Body of pancreas (tissue), 4 donors: ENCODE data around the gene VWA5B1. TPM values are rescaled to one million over a fixed set of nuclear protein-coding genes. Genes with fewer than 3 reads are reported as not detected.

Experiments
- ATAC-seq: fragments of 150-250 bp; one replicate; pipeline ENCODE4 v1.9.1; 2016
- DNase-seq, 4 donors: peaks; one replicate each; pipeline ENCODE4 v3.0.0-alpha.2; 2019
- H3K27ac ChIP-seq, 4 donors: fragments of 200-600 bp; sonication (generic); 1 replicate in 3 of 4; 2 replicates in 1 of 4; pipeline versions ENCODE4 v1.5.1 to v1.6.1; 2016 to 2019; ENCODE audit warnings: mild to moderate bottlenecking in 1 of 4, mixed read lengths in 1 of 4, moderate library complexity in 1 of 4
- H3K27me3 ChIP-seq, 2 donors: fragments of 200-600 bp; sonication (generic); one replicate each; pipeline ENCODE4 v1.6.0; 2016; ENCODE audit warnings: mild to moderate bottlenecking in 1 of 2
- H3K36me3 ChIP-seq, 2 donors: fragments of 200-600 bp; sonication (generic); replicated peaks in 1 of 2; 2 replicates each; pipeline ENCODE4 v1.5.1; 2016; ENCODE audit warnings: low read depth in 2 of 2; ENCODE audit not compliant: insufficient read depth in 1 of 2
- H3K4me1 ChIP-seq: fragments of 200-600 bp; sonication (generic); one replicate; pipeline ENCODE4 v1.6.0; 2016
- H3K4me3 ChIP-seq, 2 donors: fragments of 200-600 bp; sonication (generic); 1 replicate in 1 of 2; 2 replicates in 1 of 2; pipeline ENCODE4 v1.5.1; 2016 to 2019
- H3K9me3 ChIP-seq, 3 donors: fragments of 200-600 bp; sonication (generic); 1 replicate in 2 of 3; 2 replicates in 1 of 3; pipeline ENCODE4 v1.5.1; 2016
- POLR2A ChIP-seq, 3 donors: fragments of 450-650 bp; IDR thresholded peaks; one replicate each; pipeline ENCODE4 v1.6.1; 2016; ENCODE audit warnings: antibody characterized with exemption in 3 of 3, mild to moderate bottlenecking in 2 of 3
- WGBS, 2 donors: methylation state at CpG; one replicate each; pipeline ENCODE4 v1.1.5; 2017; 5-methylcytosine and 5-hydroxymethylcytosine counted together
- intact Hi-C: fragments of 100-400 bp; cut with DNase I; formaldehyde crosslinking; loops from one replicate; pipeline ENCODE4 v1.15.1; 2023
- total RNA-seq, 2 donors: library from RNA; depleted of rRNA; stranded (reverse); fragments of >200 nt; gene quantifications; one replicate each; pipeline ENCODE4 v1.1.0, GENCODE V29; 2016
- TF ChIP-seq, protein P1 (sequence below), 7 experiments: fragments of 450-650 bp in 4 of 7; fragments of 200-600 bp in 3 of 7; sonication (generic) in 3 of 7; IDR thresholded peaks; one replicate each; pipeline ENCODE4 v1.5.1; 2016 to 2019; ENCODE audit warnings: antibody characterized with exemption in 7 of 7

The VWA5B1 gene
- total RNA-seq, 2 donors from 2014 or later = not detected

DNA sequence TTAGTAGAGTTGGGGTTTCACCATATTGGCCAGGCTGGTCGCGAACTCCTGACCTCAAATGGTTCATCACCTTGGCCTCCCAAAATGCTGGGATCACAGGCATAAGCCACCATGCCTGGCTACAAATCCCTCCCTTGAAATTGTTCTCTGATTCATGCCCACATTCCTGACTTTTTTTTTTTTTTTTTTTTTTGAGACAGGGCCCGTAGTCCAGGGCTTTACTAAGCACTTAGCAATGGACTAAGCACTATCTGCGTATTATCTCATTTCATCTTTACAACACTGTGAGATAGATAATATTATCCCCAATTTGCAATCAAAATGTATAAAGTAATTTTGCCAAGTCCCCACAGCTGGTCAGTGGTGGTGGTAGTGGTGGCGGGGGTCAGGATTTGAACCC lies 58.9 kb downstream of the VWA5B1 start:
- Histone ChIP-seq H3K9me3 (peaks cover 0 to 5% (median 0%) of the 10 kb centered on the region in 3 donors), H3K4me1 (no peaks in the 10 kb centered on the region), H3K4me3 (no peak overlapping the region), H3K27ac (no peak overlapping the region), H3K36me3 (no peaks in the 10 kb centered on the region), H3K27me3 (no peaks in the 10 kb centered on the region)
- 91 to 97% methylated on average over 5 of the region's 5 CpGs for WGBS, 2 donors
- no peak for DNase-seq
- TF ChIP-seq, protein P1, sequence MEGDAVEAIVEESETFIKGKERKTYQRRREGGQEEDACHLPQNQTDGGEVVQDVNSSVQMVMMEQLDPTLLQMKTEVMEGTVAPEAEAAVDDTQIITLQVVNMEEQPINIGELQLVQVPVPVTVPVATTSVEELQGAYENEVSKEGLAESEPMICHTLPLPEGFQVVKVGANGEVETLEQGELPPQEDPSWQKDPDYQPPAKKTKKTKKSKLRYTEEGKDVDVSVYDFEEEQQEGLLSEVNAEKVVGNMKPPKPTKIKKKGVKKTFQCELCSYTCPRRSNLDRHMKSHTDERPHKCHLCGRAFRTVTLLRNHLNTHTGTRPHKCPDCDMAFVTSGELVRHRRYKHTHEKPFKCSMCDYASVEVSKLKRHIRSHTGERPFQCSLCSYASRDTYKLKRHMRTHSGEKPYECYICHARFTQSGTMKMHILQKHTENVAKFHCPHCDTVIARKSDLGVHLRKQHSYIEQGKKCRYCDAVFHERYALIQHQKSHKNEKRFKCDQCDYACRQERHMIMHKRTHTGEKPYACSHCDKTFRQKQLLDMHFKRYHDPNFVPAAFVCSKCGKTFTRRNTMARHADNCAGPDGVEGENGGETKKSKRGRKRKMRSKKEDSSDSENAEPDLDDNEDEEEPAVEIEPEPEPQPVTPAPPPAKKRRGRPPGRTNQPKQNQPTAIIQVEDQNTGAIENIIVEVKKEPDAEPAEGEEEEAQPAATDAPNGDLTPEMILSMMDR (IDR thresholded peaks at IDR 0.05) = no peak
- TF ChIP-seq POLR2A (IDR thresholded peaks at IDR 0.05) = no peak
- no peak for ATAC-seq
- intact Hi-C loops = no loop called here

DNA sequence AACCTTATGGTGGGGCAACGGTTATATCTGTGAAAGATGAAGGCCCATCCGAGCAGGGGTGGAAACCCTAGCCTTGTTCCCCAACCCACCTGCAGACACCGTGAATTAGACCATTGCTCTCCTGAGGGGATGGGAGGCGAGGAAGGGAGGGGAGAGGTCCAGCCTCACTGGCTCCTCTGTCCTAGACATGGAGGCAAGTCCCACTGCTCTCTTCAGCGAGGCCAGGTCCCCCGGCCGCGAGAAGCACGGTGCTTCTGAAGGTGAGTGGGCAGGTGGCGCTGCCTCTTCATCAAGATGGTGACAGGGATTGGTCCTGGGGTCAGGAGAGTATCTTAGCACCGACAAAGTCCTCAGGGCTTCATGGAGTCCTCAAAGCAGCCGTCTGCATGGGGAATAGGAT lies 59.3 kb downstream of the VWA5B1 start:
- TF ChIP-seq, protein P1 (IDR thresholded peaks at IDR 0.05) = no peak
- TF ChIP-seq POLR2A (IDR thresholded peaks at IDR 0.05) = no peak
- H3K9me3 ChIP-seq = peaks cover 0 to 5% (median 0%) of the 10 kb centered on the region in 3 donors
- ATAC-seq (no peak), DNase-seq (no peak)
- WGBS, 2 donors = 78 to 81% methylated on average over 12 of the region's 12 CpGs
- no peaks in the 10 kb centered on the region for H3K36me3 ChIP-seq
- no peak overlapping the region for H3K27ac ChIP-seq
- no peaks in the 10 kb centered on the region for H3K27me3 ChIP-seq
- intact Hi-C loops = no loop called here
- H3K4me3 ChIP-seq = no peak overlapping the region
- H3K4me1 ChIP-seq = no peaks in the 10 kb centered on the region

DNA sequence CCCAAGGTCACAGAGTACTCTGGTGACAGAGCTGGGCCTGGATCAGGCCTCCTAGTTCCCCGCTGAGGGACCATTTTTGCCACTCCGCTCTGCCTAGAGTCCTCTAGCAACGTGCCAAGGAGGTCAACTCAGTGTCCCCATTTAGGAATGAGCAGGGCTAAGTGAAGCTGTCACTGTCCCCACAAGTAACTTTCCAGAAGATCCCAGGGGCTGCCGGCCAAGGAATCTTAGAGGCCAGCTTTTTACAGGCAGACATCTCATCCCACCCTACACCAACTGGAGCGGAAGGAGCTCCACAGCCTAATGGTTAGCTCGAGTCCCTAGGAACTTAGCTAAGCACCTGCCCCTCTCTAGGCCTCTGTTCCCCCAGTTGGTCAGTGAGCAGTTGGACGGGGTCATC lies 59.7 kb downstream of the VWA5B1 start:
- Histone ChIP-seq H3K27me3 (no peaks in the 10 kb centered on the region), H3K4me1 (no peaks in the 10 kb centered on the region), H3K27ac (no peak overlapping the region), H3K36me3 (no peaks in the 10 kb centered on the region), H3K9me3 (peaks cover 0 to 5% (median 0%) of the 10 kb centered on the region in 3 donors), H3K4me3 (no peak overlapping the region)
- no peak for DNase-seq
- WGBS, 2 donors = 76 to 89% methylated on average over 4 to 7 of the region's 7 CpGs
- ATAC-seq = no peak
- intact Hi-C loops = no loop called here
- TF ChIP-seq POLR2A (IDR thresholded peaks at IDR 0.05) = no peak
- TF ChIP-seq, protein P1 (IDR thresholded peaks at IDR 0.05) = no peak

DNA sequence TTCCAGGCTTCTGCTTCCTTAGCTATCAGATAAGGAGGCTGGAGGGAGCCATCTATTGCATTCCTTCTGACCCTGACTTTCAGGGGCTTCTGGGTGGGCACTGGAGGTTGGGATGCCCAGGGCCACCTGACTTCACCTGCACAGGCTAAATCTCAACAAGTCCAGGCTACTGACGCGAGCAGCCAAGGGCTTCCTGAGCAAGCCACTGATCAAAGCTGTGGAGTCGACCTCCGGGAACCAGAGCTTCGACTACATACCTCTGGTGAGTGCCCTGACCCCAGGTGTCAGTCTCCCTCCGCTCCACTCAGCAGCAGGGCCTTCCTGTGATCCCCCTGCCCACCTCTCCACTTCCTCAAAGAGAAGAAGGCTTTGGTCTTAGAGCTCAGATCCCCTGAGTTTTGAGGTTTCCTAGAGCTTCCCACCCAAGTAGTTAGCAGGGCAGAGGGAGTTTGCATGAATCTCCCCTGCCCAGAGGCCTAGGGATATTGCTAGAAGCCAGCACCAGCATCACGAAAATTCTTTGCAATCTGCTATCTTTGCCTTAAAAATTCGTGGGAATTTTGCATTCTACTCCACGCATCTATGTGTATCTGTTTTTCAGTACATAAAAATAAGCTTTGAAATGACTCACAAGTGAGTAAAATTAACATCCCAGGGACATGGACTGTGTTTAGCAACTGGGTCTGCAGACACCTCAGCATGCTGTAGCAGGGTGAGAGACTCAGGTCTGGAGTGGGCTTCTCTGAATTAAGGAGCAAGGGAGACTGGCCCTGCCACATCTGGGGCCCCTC lies 61.4 kb downstream of the VWA5B1 start:
- Histone ChIP-seq H3K36me3 (no peaks in the 10 kb centered on the region), H3K4me3 (no peak overlapping the region), H3K27me3 (no peaks in the 10 kb centered on the region), H3K4me1 (peaks cover 14% of the 10 kb centered on the region), H3K9me3 (no peaks in the 10 kb centered on the region), H3K27ac (no peak overlapping the region)
- DNase-seq = no peak
- 70 to 77% methylated on average over 8 to 9 of the region's 9 CpGs for WGBS, 2 donors
- ATAC-seq = no peak
- intact Hi-C loops = no loop called here
- TF ChIP-seq, protein P1 (IDR thresholded peaks at IDR 0.05) = no peak
- TF ChIP-seq POLR2A (IDR thresholded peaks at IDR 0.05) = no peak

DNA sequence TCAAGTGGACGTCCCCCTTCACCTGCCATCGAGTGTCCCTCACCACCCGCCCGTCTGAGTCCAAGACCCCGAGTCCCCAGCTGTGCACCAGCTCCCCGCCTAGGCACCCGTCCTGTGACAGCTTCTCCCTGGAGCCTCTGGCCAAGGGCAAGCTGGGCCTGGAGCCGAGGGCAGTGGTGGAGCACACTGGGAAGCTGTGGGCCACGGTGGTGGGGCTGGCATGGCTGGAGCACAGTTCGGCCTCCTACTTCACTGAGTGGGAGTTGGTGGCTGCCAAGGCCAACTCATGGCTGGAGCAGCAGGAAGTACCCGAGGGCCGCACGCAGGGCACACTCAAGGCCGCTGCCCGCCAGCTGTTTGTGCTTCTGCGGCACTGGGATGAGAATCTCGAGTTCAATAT lies 63.2 kb downstream of the VWA5B1 start:
- no peak for ATAC-seq
- no peak for TF ChIP-seq POLR2A (IDR thresholded peaks at IDR 0.05)
- TF ChIP-seq, protein P1 (IDR thresholded peaks at IDR 0.05) = no peak
- Histone ChIP-seq H3K4me1 (peaks cover 31% of the 10 kb centered on the region), H3K9me3 (no peaks in the 10 kb centered on the region), H3K4me3 (no peak overlapping the region), H3K36me3 (no peaks in the 10 kb centered on the region), H3K27ac (no peak overlapping the region), H3K27me3 (no peaks in the 10 kb centered on the region)
- WGBS, 2 donors = 80 to 86% methylated on average over 10 to 15 of the region's 17 CpGs
- DNase-seq = no peak
- intact Hi-C loops = no loop called here
